ENCODE results near the gene PRKRIP1.
"Not testable (repeated sequence)": the region's sequence is repeated elsewhere in the genome, so short reads cannot be mapped to it uniquely, and the experiment has no call there.

PRKRIP1 gene

GRCh38 chr7:102469351-102469971 lies 73.3 kb downstream of the PRKRIP1 start:
- Mint-ChIP-seq H3K4me3 (no peak overlapping the region), H3K4me1 (ENCODE audit: low read depth) (peaks cover 15% of the 10 kb centered on the region)

GRCh38 chr7:102469972-102470825 lies 74.0 kb downstream of the PRKRIP1 start:
- no peak overlapping the region for H3K27ac Mint-ChIP-seq
- H3K27me3 Mint-ChIP-seq = no peaks in the 10 kb centered on the region
- H3K4me3 Mint-ChIP-seq = no peak overlapping the region
- H3K4me1 Mint-ChIP-seq (ENCODE audit: low read depth) = peaks cover 15% of the 10 kb centered on the region
- peaks cover 11% of the 10 kb centered on the region for H3K36me3 Mint-ChIP-seq (ENCODE audit: low read depth)
- no peaks in the 10 kb centered on the region for H3K9me3 Mint-ChIP-seq

More at GRCh38 chr7:102469351-102469971, 73.3 kb downstream of the PRKRIP1 start:
- H3K36me3 Mint-ChIP-seq (ENCODE audit: low read depth) = peaks cover 11% of the 10 kb centered on the region
- no peak overlapping the region for H3K27ac Mint-ChIP-seq
- no peaks in the 10 kb centered on the region for H3K9me3 Mint-ChIP-seq
- H3K27me3 Mint-ChIP-seq = no peaks in the 10 kb centered on the region

- peaks cover 2% of the 10 kb centered on the region for H3K4me1 Mint-ChIP-seq (ENCODE audit: low read depth)
- peaks cover 10% of the 10 kb centered on the region for H3K36me3 Mint-ChIP-seq (ENCODE audit: low read depth)
- no peak overlapping the region for H3K4me3 Mint-ChIP-seq
- H3K9me3 Mint-ChIP-seq = no peaks in the 10 kb centered on the region
- no peak overlapping the region for H3K27ac Mint-ChIP-seq
- H3K27me3 Mint-ChIP-seq = no peaks in the 10 kb centered on the region
Measured at GRCh38 chr7:102471791-102472125, 75.6 kb downstream of the PRKRIP1 start.

- Mint-ChIP-seq H3K36me3 (ENCODE audit: low read depth) (peaks cover 7% of the 10 kb centered on the region), H3K27ac (no peak overlapping the region), H3K4me1 (ENCODE audit: low read depth) (no peaks in the 10 kb centered on the region), H3K9me3 (no peaks in the 10 kb centered on the region), H3K4me3 (no peak overlapping the region), H3K27me3 (no peaks in the 10 kb centered on the region)
Measured at GRCh38 chr7:102472126-102473041, 76.2 kb downstream of the PRKRIP1 start.

GRCh38 chr7:102473271-102473991 lies 77.3 kb downstream of the PRKRIP1 start:
- Mint-ChIP-seq H3K4me1 (ENCODE audit: low read depth) (no peaks in the 10 kb centered on the region), H3K9me3 (no peaks in the 10 kb centered on the region), H3K27ac (no peak overlapping the region), H3K36me3 (ENCODE audit: low read depth) (peaks cover 7% of the 10 kb centered on the region), H3K4me3 (no peak overlapping the region), H3K27me3 (no peaks in the 10 kb centered on the region)

GRCh38 chr7:102474116-102474515 lies 78.0 kb downstream of the PRKRIP1 start:
- H3K4me1 Mint-ChIP-seq (ENCODE audit: low read depth); H3K4me3 Mint-ChIP-seq; H3K9me3 Mint-ChIP-seq; H3K27me3 Mint-ChIP-seq; H3K36me3 Mint-ChIP-seq (ENCODE audit: low read depth); H3K27ac Mint-ChIP-seq: not testable (repeated sequence)

GRCh38 chr7:102474736-102475435 lies 78.7 kb downstream of the PRKRIP1 start:
- H3K36me3 Mint-ChIP-seq (ENCODE audit: low read depth); H3K4me1 Mint-ChIP-seq (ENCODE audit: low read depth); H3K4me3 Mint-ChIP-seq; H3K9me3 Mint-ChIP-seq; H3K27me3 Mint-ChIP-seq; H3K27ac Mint-ChIP-seq: not testable (repeated sequence)
